H1 (cell line): ENCODE measurements around the gene FUBP3. TPM values are rescaled to one million over a fixed set of nuclear protein-coding genes. Genes with fewer than 3 reads are reported as not detected.

Experiments used
- CTCF ChIA-PET: fragments of 300-600 bp; sonication (Branson Sonifier 250); formaldehyde crosslinking; loops from one replicate; lab custom pipeline; 2021; ENCODE audit not compliant: partially characterized antibody; lab: Charles Lee
- POLR2A ChIA-PET: fragments of 300-600 bp; sonication (Branson Sonifier 250); formaldehyde crosslinking; loops from one replicate; lab custom pipeline; 2021; ENCODE audit warnings: inconsistent platforms; ENCODE audit not compliant: partially characterized antibody; lab: Charles Lee
- DNase-seq, 2 experiments: peaks; one replicate each; pipeline versions ENCODE4 v3.0.0 to v3.0.0-alpha.2; 2010 to 2022; ENCODE audit warnings: low spot score in 2 of 2, low read depth in 1 of 2, mixed read lengths in 1 of 2
- FAIRE-seq: peaks from 2 replicates; lab custom pipeline; 2011; peaks lifted over from hg19 to GRCh38; lab: Jason Lieb, UNC
- H2AFZ ChIP-seq: 2 replicates; pipeline ENCODE4 v1.8.1; 2012; ENCODE audit warnings: low read length, inconsistent platforms
- H2AK5ac ChIP-seq: 2 replicates; pipeline ENCODE4 v1.6.1; 2013; ENCODE audit warnings: low read depth, low read length
- H2BK120ac ChIP-seq: replicated peaks from 2 replicates; pipeline ENCODE3; 2013; ENCODE audit warnings: low read depth, low read length, inconsistent platforms
- H2BK12ac ChIP-seq: 2 replicates; pipeline ENCODE4 v1.6.1; 2013; ENCODE audit warnings: low read depth, low read length
- H2BK15ac ChIP-seq: 2 replicates; pipeline ENCODE4 v1.6.1; 2013; ENCODE audit warnings: low read length
- H2BK20ac ChIP-seq: 2 replicates; pipeline ENCODE4 v1.6.1; 2013; ENCODE audit warnings: low read length
- H2BK5ac ChIP-seq: 2 replicates; pipeline ENCODE4 v1.6.1; 2013; ENCODE audit warnings: low read depth, low read length
- H3K14ac ChIP-seq: 2 replicates; pipeline ENCODE4 v1.6.1; 2013; ENCODE audit warnings: inconsistent platforms; ENCODE audit not compliant: insufficient read length
- H3K18ac ChIP-seq: 2 replicates; pipeline ENCODE4 v1.6.1; 2013; ENCODE audit warnings: low read length; ENCODE audit errors: extremely low read depth
- H3K23ac ChIP-seq: 2 replicates; pipeline ENCODE4 v1.6.1; 2013; ENCODE audit warnings: inconsistent platforms; ENCODE audit not compliant: insufficient read length
- H3K23me2 ChIP-seq: 2 replicates; pipeline ENCODE4 v1.6.1; 2013; ENCODE audit warnings: low read depth, low read length
- H3K27ac ChIP-seq: 2 replicates; pipeline ENCODE4 v1.6.1; 2011; ENCODE audit warnings: low read depth, low read length, inconsistent platforms
- H3K27me3 ChIP-seq, 4 experiments: replicated peaks in 1 of 4; 1 replicate in 1 of 4; 2 replicates in 3 of 4; pipeline versions ENCODE4 v1.6.1 to v1.8.1; 2011 to 2013; ENCODE audit warnings: low read length in 3 of 4, mild to moderate bottlenecking in 3 of 4, inconsistent platforms in 2 of 4, mixed read lengths in 2 of 4, moderate library complexity in 1 of 4; ENCODE audit not compliant: control insufficient read depth in 3 of 4, insufficient read depth in 3 of 4; ENCODE audit errors: extremely low read depth in 1 of 4
- H3K36me3 ChIP-seq, 4 experiments: 2 replicates each; pipeline versions ENCODE4 v1.6.1 to v1.8.1; 2011 to 2013; ENCODE audit warnings: mild to moderate bottlenecking in 4 of 4, low read length in 3 of 4, moderate library complexity in 2 of 4, control low read depth in 1 of 4, inconsistent platforms in 1 of 4; ENCODE audit not compliant: insufficient read depth in 4 of 4, control insufficient read depth in 2 of 4
- H3K4ac ChIP-seq: replicated peaks from 2 replicates; pipeline ENCODE3; 2013; ENCODE audit warnings: low read length, low read depth, mixed read lengths, inconsistent platforms; ENCODE audit not compliant: insufficient read length
- H3K4me1 ChIP-seq, 4 experiments: replicated peaks in 1 of 4; 1 replicate in 1 of 4; 2 replicates in 3 of 4; pipeline versions ENCODE4 v1.6.1 to v1.8.1; 2011 to 2013; ENCODE audit warnings: low read length in 3 of 4, inconsistent platforms in 2 of 4, mixed read lengths in 1 of 4; ENCODE audit not compliant: insufficient read depth in 4 of 4, control insufficient read depth in 3 of 4
- H3K4me2 ChIP-seq, 2 experiments: 2 replicates each; pipeline versions ENCODE4 v1.6.1 to v1.8.1; 2011 to 2013; ENCODE audit warnings: low read depth in 2 of 2, low read length in 2 of 2, control low read depth in 1 of 2, inconsistent platforms in 1 of 2, mild to moderate bottlenecking in 1 of 2; ENCODE audit not compliant: insufficient read depth in 1 of 2
- H3K4me3 ChIP-seq, 4 experiments: fragments of 200-600, 300-600 bp in 1 of 4; sonication (generic), shearing (Covaris generic), sonication (Bioruptor Twin) in 1 of 4; 2 replicates each; pipeline versions ENCODE4 v1.5.1 to v1.8.1; 2011 to 2016; ENCODE audit warnings: low read length in 4 of 4, low read depth in 3 of 4, control low read depth in 2 of 4, inconsistent platforms in 2 of 4, mild to moderate bottlenecking in 2 of 4, mixed read lengths in 1 of 4, moderate library complexity in 1 of 4; ENCODE audit not compliant: insufficient read depth in 2 of 4; ENCODE audit errors: extremely low read depth in 1 of 4
- H3K56ac ChIP-seq: replicated peaks from 2 replicates; pipeline ENCODE3; 2013; ENCODE audit warnings: low read depth, mild to moderate bottlenecking, mixed read lengths, low read length, inconsistent platforms; ENCODE audit not compliant: insufficient read length
- H3K79me1 ChIP-seq: 2 replicates; pipeline ENCODE4 v1.6.1; 2013; ENCODE audit warnings: low read depth, low read length, control low read depth
- H3K79me2 ChIP-seq, 2 experiments: 2 replicates each; pipeline versions ENCODE4 v1.6.1 to v1.8.1; 2012 to 2013; ENCODE audit warnings: low read length in 2 of 2, mild to moderate bottlenecking in 2 of 2, inconsistent platforms in 1 of 2; ENCODE audit not compliant: insufficient read depth in 2 of 2, control insufficient read depth in 1 of 2
- H3K9ac ChIP-seq, 4 experiments: replicated peaks in 1 of 4; 1 replicate in 1 of 4; 2 replicates in 3 of 4; pipeline versions ENCODE4 v1.6.1 to v1.8.1; 2011 to 2013; ENCODE audit warnings: low read depth in 3 of 4, low read length in 3 of 4, control low read depth in 2 of 4, mild to moderate bottlenecking in 2 of 4, moderate library complexity in 2 of 4, inconsistent platforms in 1 of 4; ENCODE audit errors: extremely low read depth in 1 of 4
- H3K9me3 ChIP-seq, 2 experiments: 2 replicates each; pipeline versions ENCODE4 v1.6.1 to v1.8.1; 2012 to 2013; ENCODE audit warnings: mild to moderate bottlenecking in 2 of 2, moderate library complexity in 2 of 2, control low read depth in 1 of 2, inconsistent platforms in 1 of 2, low read depth in 1 of 2, low read length in 1 of 2, mixed read lengths in 1 of 2; ENCODE audit not compliant: insufficient read depth in 2 of 2
- H4K20me1 ChIP-seq, 2 experiments: replicated peaks in 1 of 2; 2 replicates each; pipeline versions ENCODE3 to v1.8.1; 2011 to 2013; ENCODE audit warnings: inconsistent platforms in 2 of 2, low read length in 2 of 2, mild to moderate bottlenecking in 1 of 2; ENCODE audit not compliant: insufficient read depth in 2 of 2, control insufficient read depth in 1 of 2
- H4K5ac ChIP-seq: 2 replicates; pipeline ENCODE4 v1.6.1; 2013; ENCODE audit warnings: low read length, low read depth, mixed read lengths, inconsistent platforms; ENCODE audit not compliant: insufficient read length
- H4K8ac ChIP-seq: 2 replicates; pipeline ENCODE4 v1.8.0; 2013; ENCODE audit warnings: mild to moderate bottlenecking, moderate library complexity, low read length, inconsistent platforms; ENCODE audit not compliant: insufficient read depth; ENCODE audit errors: extremely low read depth
- H4K91ac ChIP-seq: replicated peaks from 2 replicates; pipeline ENCODE3; 2013; ENCODE audit warnings: low read length, mixed read lengths, inconsistent platforms; ENCODE audit not compliant: insufficient read length
- BCL11A ChIP-seq, 2 experiments: IDR thresholded peaks; one replicate each; pipeline ENCODE4 v1.6.1; 2011; ENCODE audit warnings: low read depth in 2 of 2, low read length in 2 of 2, mild to moderate bottlenecking in 2 of 2
- CHD2 ChIP-seq: IDR thresholded peaks from 2 replicates; pipeline ENCODE4 v1.6.1; 2012; ENCODE audit warnings: low read length, improper control_type of control experiment
- CREB1 ChIP-seq: IDR thresholded peaks from 2 replicates; pipeline ENCODE4 v1.6.1; 2012; ENCODE audit warnings: inconsistent platforms
- EP300 ChIP-seq, 2 experiments: IDR thresholded peaks; 1 replicate in 1 of 2; 2 replicates in 1 of 2; pipeline ENCODE4 v1.6.1; 2011 to 2012; ENCODE audit warnings: low read depth in 2 of 2, low read length in 2 of 2, mild to moderate bottlenecking in 2 of 2, borderline replicate concordance in 1 of 2, inconsistent platforms in 1 of 2, moderate library complexity in 1 of 2
- GABPA ChIP-seq: IDR thresholded peaks from 2 replicates; pipeline ENCODE4 v1.6.1; 2011; ENCODE audit warnings: mild to moderate bottlenecking, low read length, moderate library complexity, borderline replicate concordance; ENCODE audit not compliant: insufficient read depth
- JUN ChIP-seq: IDR thresholded peaks from 2 replicates; pipeline ENCODE4 v1.6.1; 2011; ENCODE audit warnings: low read depth, mild to moderate bottlenecking, improper control_type of control experiment, low read length
- TAF1 ChIP-seq: IDR thresholded peaks from 2 replicates; pipeline ENCODE4 v1.6.1; 2011; ENCODE audit warnings: mild to moderate bottlenecking, low read depth, low read length
- TCF12 ChIP-seq: IDR thresholded peaks from 2 replicates; pipeline ENCODE4 v1.6.1; 2011; ENCODE audit warnings: low read depth, mild to moderate bottlenecking, low read length
- WGBS, 2 experiments: shearing (Covaris generic) in 1 of 2; methylation state at CpG; one replicate each; pipeline versions ENCODE4 v1.1.6 to v1.1.7; 2013 to 2015; ENCODE audit warnings: low lambda C conversion rate in 2 of 2, mixed read lengths in 2 of 2, inconsistent platforms in 1 of 2, low coverage in 1 of 2, missing lambda C conversion rate in 1 of 2; ENCODE audit not compliant: insufficient replicate concordance in 2 of 2, insufficient coverage in 1 of 2, insufficient read length in 1 of 2; ENCODE audit errors: extremely low coverage in 1 of 2, missing lambda C conversion rate in 1 of 2; 5-methylcytosine and 5-hydroxymethylcytosine counted together
- polyA plus RNA-seq, 7 experiments: library from polyadenylated mRNA; depleted of rRNA in 3 of 7; stranded (reverse) in 5 of 7; unstranded in 2 of 7; fragments of >200 nt in 5 of 7; fragments of 200-250 nt in 2 of 7; gene quantifications; 1 replicate in 5 of 7; 2 replicates in 1 of 7; 4 replicates in 1 of 7; pipeline versions ENCODE4 v1.2.1 to v1.2.3, GENCODE V29; 2011 to 2013; ENCODE audit warnings: missing spikeins in 2 of 7, mixed read lengths in 2 of 7
- total RNA-seq: library from RNA; stranded (reverse); fragmentation: NEBNext Ultra II Directional; extraction: Animal tissue kit (Norgen Biotek cat#: 25700); gene quantifications from 2 replicates; pipeline ENCODE4 v1.2.1, GENCODE V29; 2021

The FUBP3 gene
- total and polyA plus RNA-seq, 2 of the 8 experiments (the other 6 are each of a cell fraction or from before 2014, with no cell fraction given): 23.7 to 76.4 TPM

DNA sequence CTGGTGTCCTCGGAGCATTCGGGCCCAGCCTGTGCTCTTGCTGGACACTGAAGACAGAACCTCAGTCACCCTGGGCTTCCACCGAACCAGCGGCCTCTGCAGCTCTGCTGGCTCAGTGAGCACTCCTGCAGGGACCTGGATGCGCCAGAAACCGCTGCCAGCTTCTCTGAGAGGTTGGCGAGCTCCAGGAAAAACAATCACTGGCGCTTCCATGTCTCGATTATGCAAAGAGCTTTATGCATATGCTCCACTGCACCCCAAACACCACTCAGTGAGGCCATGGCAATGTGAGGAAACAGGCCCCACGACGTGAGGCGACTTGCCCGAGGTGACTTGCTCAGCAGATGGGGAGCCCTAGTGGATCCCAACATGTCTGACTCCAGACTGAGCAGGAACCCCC, 96.0 kb downstream of the FUBP3 start:
- no peak for FAIRE-seq
- Histone ChIP-seq H3K23ac (no peak overlapping the region), H3K4ac (no peak overlapping the region), H3K9me3 (no peaks in the 10 kb centered on the region), H3K4me1 (no peaks in the 10 kb centered on the region; a peak in 1 of 7 replicates), H3K4me2 (no peak overlapping the region), H2BK120ac (no peak overlapping the region), H4K91ac (no peak overlapping the region), H3K23me2 (no peaks in the 10 kb centered on the region), H3K9ac (no peak overlapping the region), H3K36me3 (no peaks in the 10 kb centered on the region), H4K20me1 (no peaks in the 10 kb centered on the region), H2AFZ (no peak overlapping the region), H3K27ac (no peak overlapping the region), H2AK5ac (no peak overlapping the region), H3K79me2 (no peaks in the 10 kb centered on the region), H3K14ac (no peak overlapping the region), H2BK15ac (no peak overlapping the region), H2BK20ac (no peak overlapping the region), H4K5ac (no peak overlapping the region), H3K56ac (no peak overlapping the region), H4K8ac (no peak overlapping the region), H3K18ac (no peak overlapping the region), H3K27me3 (peaks cover 3 to 30% (median 15%) of the 10 kb centered on the region in 4 experiments), H2BK12ac (no peak overlapping the region), H3K4me3 (no peak overlapping the region), H3K79me1 (no peaks in the 10 kb centered on the region), H2BK5ac (no peak overlapping the region)
- ChIA-PET CTCF (interaction anchor here (0.6 to 1.0 kb wide), 2 partner anchors 9 to 382 kb away, joined by 4 read pairs; no protein-coding TSS in a partner anchor), POLR2A (interaction anchor here (1.2 kb wide), 1 partner anchor 10 kb away, joined by 3 read pairs; no protein-coding TSS in a partner anchor)
- 92% methylated on average over 13 of the region's 13 CpGs; no CpG with 5 or more reads in 1 of the 2 experiments for WGBS, 2 experiments
- no peak for DNase-seq
- TF ChIP-seq CREB1: no peak
- TF ChIP-seq CHD2: no peak
- TF ChIP-seq EP300 (IDR thresholded peaks at IDR 0.05; ENCODE audit: borderline replicate concordance in 1 of 2, low read depth in 2 of 2, low read length in 2 of 2): no peak
- no peak for TF ChIP-seq TAF1
- TF ChIP-seq JUN: no peak
- no peak for TF ChIP-seq TCF12
- TF ChIP-seq GABPA: no peak
- no peak for TF ChIP-seq BCL11A (IDR thresholded peaks at IDR 0.05; ENCODE audit: low read depth in 2 of 2, low read length in 2 of 2)
